NCI-H1417 (cell line): ENCODE measurements around the gene NISCH.

Experiments
- DNase-seq, 3 experiments: peaks; one replicate each; lab custom pipeline; 2025; lab: John Stamatoyannopoulos, UW

The NISCH gene

GRCh38 chr3:52435246-52436101 lies 19.9 kb upstream of the NISCH start:
- DNase-seq: no peak

GRCh38 chr3:52436500-52437149 lies 18.8 kb upstream of the NISCH start:
- no peak for DNase-seq

DNA sequence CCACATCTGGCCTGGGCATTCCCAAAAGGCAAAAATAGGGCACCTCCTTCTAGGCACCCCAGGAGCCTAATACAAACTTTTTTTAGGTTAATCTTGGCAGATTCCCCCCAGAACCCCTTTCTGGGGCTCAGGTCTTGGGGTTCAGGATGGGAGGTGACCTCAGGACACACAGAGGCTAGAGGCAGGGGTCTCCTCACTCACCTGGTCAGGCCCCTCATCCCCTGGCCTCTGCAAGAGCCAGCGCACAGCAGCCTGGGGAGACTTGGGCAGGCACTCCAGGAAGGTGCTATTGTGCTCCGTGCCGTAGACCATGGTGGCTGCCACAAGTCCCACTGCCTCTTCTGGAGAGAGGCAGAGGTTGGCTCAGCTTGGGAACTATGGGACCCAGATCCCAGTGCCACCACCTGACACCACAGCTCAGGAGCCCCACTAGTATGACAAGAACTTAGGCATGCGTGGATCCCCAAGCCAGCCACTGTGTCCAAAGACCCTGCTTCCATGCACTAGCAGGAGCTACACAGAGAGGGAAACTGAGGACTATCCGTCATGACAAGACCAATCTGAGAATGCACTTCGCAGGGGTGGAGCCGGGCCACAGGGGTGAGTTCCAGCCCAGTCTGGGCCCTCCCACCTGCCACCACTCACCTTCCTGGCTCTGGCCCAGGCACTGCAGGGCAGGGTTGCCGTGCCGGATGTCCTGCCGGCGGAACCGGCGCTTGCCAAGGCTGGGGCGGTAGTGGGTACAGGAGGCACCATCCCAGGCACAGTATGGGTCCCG lies 17.9 kb upstream of the NISCH start:
- DNase-seq: no peak

DNA sequence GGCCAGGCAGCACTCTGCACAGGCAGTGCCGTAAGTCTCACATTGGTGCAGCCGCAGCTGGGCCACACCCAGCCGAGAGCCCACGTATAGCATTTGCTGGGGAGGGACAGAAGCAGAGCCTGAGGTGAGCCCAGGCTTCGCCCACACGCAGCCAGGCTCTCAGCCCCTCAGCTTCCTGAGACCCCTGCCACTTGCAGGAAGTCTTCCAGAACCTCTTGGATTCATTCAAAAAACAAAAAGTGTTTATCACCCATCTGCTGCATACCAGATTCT lies 17.4 kb upstream of the NISCH start:
- no peak for DNase-seq

- DNase-seq: no peak
Observed at GRCh38 chr3:52438579-52439425, 16.6 kb upstream of the NISCH start.

DNA sequence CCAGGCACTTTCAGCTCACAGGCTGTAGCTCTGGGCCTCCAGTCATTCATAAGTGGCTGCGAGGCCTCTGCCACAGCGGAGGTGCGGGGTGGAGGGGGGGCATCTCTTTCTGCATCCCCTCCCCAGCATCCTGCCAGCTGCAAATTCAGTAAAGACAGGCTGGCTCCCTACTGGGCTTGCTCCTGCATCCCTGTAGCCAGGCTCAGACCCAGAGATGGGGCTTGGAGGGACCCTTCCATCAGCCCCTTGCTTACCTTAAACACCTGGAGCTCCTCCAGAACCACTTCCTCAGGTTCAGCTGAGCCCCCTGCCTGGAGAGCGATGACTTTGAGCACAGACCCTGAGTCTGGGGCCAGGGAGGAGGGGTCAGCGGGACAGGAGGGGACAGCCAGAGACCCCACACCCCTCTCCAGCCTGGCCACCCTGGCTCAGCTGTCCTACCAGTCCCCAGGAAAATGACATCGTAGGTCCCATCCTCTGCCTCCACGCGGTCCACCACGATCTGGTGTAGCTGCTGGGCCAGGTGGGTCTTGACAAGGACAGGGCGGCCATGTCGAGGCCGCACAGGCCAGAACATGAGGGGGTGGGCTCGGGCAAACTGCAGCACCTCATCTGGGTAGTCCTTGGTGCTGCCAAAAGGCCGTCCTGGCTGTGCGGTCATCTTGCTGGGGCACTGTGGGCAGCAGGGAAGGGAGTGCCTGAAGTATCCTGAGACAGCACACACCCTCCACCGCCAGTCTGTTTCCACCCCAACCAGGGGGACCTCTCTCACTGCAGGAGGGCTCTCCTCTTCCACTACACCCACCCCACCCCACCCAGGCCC lies 15.8 kb upstream of the NISCH start:
- no peak for DNase-seq

DNA sequence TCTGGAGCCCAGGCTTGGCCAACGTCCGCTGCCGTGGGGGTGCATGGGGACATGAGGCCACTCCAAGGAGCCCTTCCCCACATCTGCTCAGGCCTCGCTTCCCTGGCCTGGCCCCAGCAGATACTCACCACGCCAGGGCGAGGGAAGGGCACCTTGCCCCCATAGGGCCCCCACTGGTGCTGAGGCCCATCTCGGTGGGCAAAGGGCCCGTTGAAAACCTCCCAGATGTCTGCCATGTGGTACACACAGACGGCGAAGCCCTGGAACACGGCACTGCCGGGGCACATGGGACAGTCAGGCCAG lies 15.2 kb upstream of the NISCH start:
- DNase-seq: no peak

DNA sequence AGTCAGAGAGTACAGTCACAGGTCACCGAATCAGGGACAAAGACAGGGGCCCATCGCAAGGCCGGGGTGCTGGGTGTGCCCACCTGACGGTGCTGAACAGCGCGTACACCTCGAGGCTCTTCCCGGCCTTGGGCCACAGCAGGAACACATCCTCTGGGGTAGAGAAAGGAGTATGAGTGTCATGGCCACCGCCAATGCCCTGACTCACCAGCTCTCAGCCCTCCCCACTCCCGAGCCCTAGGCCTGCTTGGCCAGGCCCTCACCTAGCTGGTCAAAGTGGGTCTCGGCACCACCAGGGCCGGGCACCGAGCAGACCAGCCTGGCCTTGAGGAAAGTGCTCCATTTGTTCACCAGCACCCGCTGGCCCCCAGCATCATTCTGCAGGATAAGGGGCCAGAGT lies 14.7 kb upstream of the NISCH start:
- no peak for DNase-seq

DNA sequence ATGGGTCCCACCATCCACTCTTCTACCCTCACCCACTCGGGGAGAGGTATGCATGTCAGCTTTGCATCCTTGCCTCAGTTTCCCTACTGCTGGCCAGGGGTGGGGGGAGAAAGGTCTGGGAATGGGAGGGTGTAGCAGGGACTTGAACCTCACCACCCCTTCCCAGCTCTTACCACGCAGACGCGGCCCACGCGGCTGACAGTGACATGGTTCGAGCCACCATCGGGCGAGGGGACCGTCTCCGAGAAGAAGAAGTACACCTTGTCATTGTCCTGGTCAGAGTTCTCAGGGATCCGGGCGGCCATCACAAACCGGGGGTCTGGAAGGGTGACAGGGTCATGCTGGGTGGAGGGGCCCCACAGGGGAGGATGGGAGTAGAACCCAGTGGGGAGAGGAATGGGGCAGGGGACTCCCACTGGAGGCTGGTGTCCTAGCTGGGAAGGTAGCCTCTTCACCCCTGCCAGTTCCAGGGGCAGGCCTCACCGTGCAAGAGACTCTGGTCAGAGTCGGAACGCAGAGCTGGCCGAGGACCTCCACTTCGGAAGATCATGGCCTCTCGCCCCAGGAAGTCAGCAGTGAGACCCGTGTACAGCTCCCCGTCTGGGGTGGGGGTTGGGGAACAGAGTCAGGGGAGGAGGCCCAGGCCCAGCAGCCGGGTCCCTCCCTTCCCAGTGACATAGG lies 14.2 kb upstream of the NISCH start:
- DNase-seq: no peak

DNA sequence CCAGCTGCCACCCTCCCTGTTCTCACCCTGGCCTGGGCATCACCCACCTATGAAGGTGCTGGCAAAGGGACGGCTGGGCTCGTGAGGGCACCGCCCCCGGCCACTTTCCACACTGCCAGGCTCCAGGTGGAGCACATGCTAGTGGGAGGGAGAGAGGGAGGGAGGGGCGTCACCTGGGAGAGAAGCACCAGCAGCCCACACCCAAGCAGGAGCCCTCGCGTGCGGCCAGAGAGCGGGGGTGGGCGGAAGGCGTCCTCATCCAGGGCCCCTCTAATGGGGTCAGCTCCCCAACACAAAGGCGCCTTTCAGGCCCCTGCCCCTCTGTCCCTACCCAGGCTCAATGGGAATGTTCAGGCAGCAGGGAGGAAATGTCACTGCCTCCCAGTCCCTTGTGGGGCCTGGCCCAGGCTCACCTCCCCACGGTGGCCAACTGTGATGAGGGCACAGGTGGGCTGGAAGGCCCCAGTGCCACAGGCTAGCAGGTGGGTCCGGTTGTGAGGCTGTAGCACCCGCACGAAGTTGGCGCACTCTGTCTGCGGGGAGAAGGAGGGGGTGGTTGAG lies 13.6 kb upstream of the NISCH start:
- no peak for DNase-seq

DNA sequence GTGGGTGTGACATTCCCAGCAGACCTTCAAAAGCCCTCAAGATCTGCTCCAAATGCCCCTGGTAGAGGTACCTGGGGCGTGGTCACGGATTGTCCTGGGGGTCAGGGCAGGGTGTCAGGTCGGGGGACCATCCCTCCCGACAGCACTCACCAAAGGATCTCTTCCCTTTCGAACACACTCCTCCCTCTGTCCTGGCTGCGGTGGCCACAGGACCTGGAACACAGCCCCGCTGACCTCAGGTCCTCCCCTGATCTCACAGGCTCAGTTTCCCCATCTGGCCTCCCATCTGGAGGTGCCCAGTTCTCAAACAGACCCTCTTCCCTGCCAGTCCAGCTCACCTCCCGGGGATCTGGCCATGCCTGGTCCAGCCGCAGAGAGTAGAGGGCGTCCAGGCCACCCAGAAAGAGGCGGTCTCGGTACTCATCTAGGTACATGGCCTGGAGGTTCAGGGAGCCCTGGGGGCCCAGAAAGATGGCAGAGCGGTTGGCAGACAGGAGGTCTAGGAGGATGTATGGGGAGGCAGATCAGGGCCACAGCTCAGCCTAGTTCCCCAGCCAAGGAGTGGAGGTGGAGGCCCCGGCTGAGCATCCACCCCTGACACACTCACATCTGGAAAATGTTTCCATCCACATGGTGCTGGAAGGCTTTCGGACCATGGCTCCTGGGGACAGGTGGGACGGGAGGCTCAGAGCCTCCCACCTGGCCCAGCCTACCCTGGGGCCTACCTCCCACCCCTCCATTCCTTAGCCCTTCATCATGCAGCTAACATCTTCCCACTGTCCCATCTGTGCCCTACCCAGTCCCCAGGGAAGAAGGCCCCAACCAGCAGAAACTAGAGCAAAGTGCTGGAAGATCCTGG lies 12.8 kb upstream of the NISCH start:
- DNase-seq: no peak

DNA sequence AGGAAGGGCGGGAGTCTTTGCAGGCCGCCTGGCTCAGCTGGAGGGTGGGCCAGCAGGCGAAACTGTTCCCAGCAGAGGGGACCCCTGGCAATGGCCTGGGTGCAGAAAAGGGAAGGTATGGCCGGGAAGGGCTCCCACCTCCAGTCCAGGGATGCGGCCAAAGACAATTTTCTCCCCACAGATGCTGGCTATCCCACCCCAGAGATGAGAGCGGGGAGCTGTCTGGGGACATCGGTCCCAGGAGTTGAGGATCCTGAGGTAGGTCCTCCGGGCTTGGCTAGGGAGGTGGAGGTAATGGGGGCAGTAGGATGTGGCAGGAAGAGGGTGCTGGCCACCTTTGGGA lies 12.2 kb upstream of the NISCH start:
- no peak for DNase-seq

- DNase-seq: no peak
Observed at GRCh38 chr3:52443791-52444687, 11.4 kb upstream of the NISCH start.

- DNase-seq: peak; percentile 16 to 26 (median 24)
Observed at GRCh38 chr3:52444860-52445793, 10.3 kb upstream of the NISCH start, which contains the start of gene SEMA3G. Gene SEMA3G (minus strand): TSS chr3:52445103. CDS start chr3:52445027, 76 bp downstream.

DNA sequence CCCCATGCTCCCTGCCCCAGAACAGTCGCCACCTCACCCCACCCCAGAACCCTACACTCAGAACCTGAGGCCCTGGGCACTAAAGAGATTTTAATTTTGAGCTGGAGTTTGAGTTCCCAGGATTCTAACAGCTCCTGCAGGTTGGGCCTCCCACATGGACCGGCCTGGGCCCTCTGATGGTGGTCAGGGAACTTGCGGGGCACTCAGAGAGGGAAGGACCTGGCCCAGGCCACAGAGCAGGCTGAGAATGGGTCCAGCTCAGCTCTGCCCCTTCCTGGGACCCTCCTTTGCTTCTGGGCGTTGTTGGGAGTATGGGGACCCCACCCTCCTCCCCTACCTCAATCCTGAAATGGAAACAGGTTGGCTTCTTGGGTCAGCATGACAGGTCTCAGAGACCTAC lies 9.4 kb upstream of the NISCH start:
- DNase-seq: no peak

GRCh38 chr3:52446631-52447511 lies 8.5 kb upstream of the NISCH start:
- DNase-seq: peak; percentile 16 to 62 (median 51)
